ENCODE measurements around the gene MEGF11. TPM values are rescaled to one million over a fixed set of nuclear protein-coding genes. Genes with fewer than 3 reads are reported as not detected.
"Not testable (repeated sequence)": the region's sequence is repeated elsewhere in the genome, so short reads cannot be mapped to it uniquely, and the experiment has no call there.

Gene MEGF11
- total RNA-seq, 2 experiments from 2014 or later: not detected

DNA sequence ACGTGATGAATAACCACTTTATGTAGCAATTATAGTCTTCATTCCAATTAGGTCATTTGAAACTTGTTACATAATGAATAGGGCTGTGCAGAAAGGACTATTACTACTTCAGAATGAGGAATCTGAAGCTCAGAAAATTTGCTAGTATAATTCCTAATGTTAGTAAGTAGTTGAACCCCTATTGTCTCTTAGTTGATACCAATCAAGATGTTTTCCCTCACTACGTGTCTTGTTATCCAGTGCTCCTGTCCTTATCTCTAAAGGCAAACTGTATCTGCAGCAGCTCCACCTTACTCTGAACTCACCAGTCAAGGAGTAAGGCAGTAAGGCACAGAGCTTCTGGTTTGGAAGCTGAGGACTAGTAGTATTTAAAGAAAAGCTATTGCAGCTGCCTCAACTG lies 352.2 kb downstream of the MEGF11 start:
- DNase-seq: no peak
- CTCF ChIA-PET: interaction anchor here (1.4 kb wide), 1 partner anchor 31 kb away, joined by 4 read pairs; the partner anchor contains the start of gene RAB11A
- ATAC-seq: no peak
- no peaks in the 10 kb centered on the region for H3K9me3 Mint-ChIP-seq (ENCODE audit: low read depth)
- no peak overlapping the region for H3K27ac Mint-ChIP-seq
- H3K36me3 Mint-ChIP-seq: peaks cover 20% of the 10 kb centered on the region
- no peaks in the 10 kb centered on the region for H3K27me3 Mint-ChIP-seq
- no peak overlapping the region for H3K4me3 Mint-ChIP-seq
- H3K4me1 Mint-ChIP-seq: peaks cover 16% of the 10 kb centered on the region

DNA sequence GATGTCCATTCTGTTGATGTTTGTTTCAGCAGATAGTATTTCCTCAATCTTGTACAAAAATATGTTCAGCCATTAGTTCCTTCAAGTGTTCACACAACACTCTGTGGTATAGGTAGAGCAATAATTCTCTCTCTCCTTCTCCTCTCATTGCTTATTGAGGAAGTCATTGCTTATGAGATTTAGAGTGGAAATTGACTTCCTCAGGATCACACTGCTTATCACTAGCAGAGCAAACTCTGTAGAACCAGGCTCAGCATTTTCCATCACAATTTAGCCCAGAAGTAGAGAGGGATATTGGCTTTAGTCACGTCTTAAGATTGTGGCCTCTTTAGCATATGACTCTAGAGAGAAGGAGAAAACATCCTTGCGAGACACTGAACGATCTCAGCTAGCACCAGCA lies 353.1 kb downstream of the MEGF11 start:
- CTCF ChIA-PET: no interaction called here
- H3K9me3 Mint-ChIP-seq (ENCODE audit: low read depth): no peaks in the 10 kb centered on the region
- no peak overlapping the region for H3K27ac Mint-ChIP-seq
- H3K27me3 Mint-ChIP-seq: no peaks in the 10 kb centered on the region
- peaks cover 20% of the 10 kb centered on the region for H3K36me3 Mint-ChIP-seq
- no peak for DNase-seq
- peaks cover 16% of the 10 kb centered on the region for H3K4me1 Mint-ChIP-seq
- H3K4me3 Mint-ChIP-seq: no peak overlapping the region
- ATAC-seq: no peak

DNA sequence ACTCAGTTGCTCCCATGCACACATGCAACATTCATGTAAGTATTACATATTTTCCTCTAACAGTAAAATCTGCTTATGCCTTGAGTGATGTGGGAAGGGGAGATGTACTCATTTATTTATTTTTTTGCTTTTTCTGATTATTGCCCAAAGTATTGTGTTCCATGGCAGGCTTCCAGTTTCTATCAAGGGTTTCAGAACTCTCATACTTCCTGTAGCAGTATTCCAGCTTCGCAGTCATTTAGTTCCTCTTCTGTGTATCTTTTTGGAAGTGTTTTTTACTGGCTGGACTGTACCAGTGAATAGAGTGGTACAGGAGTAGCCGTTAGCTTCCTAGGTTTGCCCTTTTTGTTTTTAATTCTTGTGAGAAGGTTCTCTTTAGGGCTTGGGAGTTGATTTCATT lies 357.3 kb downstream of the MEGF11 start:
- Mint-ChIP-seq H3K27me3 (no peaks in the 10 kb centered on the region), H3K4me3 (no peak overlapping the region), H3K36me3 (peaks cover 28% of the 10 kb centered on the region), H3K27ac (no peak overlapping the region), H3K4me1 (peaks cover 2% of the 10 kb centered on the region), H3K9me3 (ENCODE audit: low read depth) (no peaks in the 10 kb centered on the region)
- ATAC-seq: no peak
- CTCF ChIA-PET: no interaction called here
- no peak for DNase-seq

DNA sequence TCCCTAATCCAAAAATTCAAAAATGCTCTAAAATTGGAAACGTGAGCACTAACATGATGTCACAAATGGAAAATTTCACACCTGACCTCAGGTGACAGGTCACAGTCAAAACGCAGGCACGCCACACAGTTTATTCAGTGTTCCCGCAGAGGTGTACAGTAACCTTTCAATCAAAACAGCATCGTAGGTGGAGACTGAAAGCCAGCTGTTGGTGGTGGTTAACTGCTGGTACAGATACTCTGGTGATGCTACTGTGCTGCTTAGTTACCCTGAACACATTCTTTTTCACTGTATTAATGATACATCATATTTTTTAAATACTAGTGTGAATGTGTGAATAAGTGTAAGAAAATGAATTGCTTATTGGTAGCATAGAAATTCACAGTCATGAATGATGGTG lies 360.5 kb downstream of the MEGF11 start:
- Mint-ChIP-seq H3K36me3 (peaks cover 38% of the 10 kb centered on the region), H3K27ac (no peak overlapping the region), H3K4me1 (peaks cover 23% of the 10 kb centered on the region), H3K9me3 (ENCODE audit: low read depth) (no peaks in the 10 kb centered on the region), H3K27me3 (no peaks in the 10 kb centered on the region), H3K4me3 (no peak overlapping the region)
- ATAC-seq (no peak), DNase-seq (no peak)
- CTCF ChIA-PET: no interaction called here

DNA sequence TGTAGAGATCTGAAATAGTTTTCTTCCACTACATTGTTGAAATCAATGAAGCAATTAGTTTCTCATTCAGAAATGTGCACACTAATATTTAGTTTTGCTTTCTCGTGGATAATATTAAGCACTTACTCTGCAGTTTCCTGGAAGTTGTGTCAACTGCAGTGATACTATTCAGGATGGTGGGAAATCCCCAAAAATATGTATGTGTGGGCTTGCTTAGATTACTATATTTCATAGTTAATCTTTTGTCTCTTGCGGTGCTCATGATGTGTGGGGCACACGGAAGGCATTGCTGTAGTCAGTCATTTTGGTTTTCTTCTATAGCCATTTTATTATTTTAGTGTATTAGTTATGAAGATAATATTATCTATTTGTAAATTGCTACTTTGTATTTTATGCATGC lies 364.6 kb downstream of the MEGF11 start:
- H3K27me3 Mint-ChIP-seq: no peaks in the 10 kb centered on the region
- H3K9me3 Mint-ChIP-seq (ENCODE audit: low read depth): no peaks in the 10 kb centered on the region
- no peak overlapping the region for H3K4me3 Mint-ChIP-seq
- H3K4me1 Mint-ChIP-seq: peaks cover 54% of the 10 kb centered on the region
- CTCF ChIA-PET: no interaction called here
- DNase-seq (no peak), ATAC-seq (peak; percentile 49)
- H3K36me3 Mint-ChIP-seq: peaks cover 56% of the 10 kb centered on the region
- H3K27ac Mint-ChIP-seq: peak overlapping the region; percentile 28

DNA sequence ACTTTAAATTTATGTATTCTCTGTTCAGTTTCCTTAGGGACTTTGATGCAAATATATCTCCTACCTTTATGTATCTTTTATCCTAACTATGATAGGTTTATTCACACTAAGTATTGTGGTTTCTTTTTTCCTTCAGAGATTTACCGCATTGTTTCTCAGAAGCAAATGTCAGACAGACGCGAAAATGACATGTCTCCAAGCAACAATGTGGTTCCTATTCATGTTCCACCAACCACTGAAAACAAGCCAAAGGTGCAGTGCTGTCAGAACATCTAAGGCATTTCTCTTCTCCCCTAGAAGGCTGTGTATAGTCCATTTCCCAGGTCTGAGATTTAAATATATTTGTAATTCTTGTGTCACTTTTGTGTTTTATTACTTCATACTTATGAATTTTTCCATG lies 366.0 kb downstream of the MEGF11 start:
- CTCF ChIA-PET: interaction anchor here (1.2 to 1.5 kb wide), 2 partner anchors 18 to 25 kb away, joined by 3 to 4 read pairs; partner anchors contain the start of gene RAB11A
- Mint-ChIP-seq H3K27ac (peak overlapping the region; percentile 79), H3K9me3 (ENCODE audit: low read depth) (no peaks in the 10 kb centered on the region), H3K4me3 (peak overlapping the region; percentile 8), H3K36me3 (peaks cover 62% of the 10 kb centered on the region), H3K4me1 (peaks cover 64% of the 10 kb centered on the region), H3K27me3 (no peaks in the 10 kb centered on the region)
- ATAC-seq (peak; percentile 91), DNase-seq (peak; percentile 79)

DNA sequence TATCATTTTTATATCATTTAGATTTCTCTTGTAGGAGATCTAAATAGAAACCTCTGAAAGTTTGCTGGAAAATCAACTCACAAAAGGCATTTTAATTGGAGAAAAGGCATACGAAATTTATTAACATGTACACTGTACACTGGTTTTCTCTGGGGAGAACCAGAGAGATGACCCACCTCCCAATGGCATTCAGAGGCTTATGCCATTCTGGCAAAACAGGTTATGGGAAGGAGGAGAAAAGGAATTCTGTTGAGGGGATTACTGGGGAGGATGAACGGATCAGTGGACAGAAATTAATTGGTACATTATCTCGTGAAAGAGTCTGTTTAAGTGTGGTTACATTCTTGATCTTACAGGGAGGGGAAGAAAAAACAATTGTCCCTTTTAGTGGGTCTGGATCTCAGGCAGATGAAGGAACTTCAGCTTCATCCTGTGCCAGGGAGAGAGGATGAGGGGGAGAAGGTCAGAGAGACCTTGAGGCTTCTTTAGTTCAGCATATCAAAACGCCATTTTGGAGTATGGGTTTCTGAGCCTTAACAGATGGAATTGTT lies 367.8 kb downstream of the MEGF11 start:
- no peaks in the 10 kb centered on the region for H3K9me3 Mint-ChIP-seq (ENCODE audit: low read depth)
- H3K4me1 Mint-ChIP-seq: peaks cover 75% of the 10 kb centered on the region
- CTCF ChIA-PET: no interaction called here
- H3K27me3 Mint-ChIP-seq: no peaks in the 10 kb centered on the region
- no peak for ATAC-seq
- no peak overlapping the region for H3K4me3 Mint-ChIP-seq
- peak overlapping the region; percentile 3 for H3K27ac Mint-ChIP-seq
- H3K36me3 Mint-ChIP-seq: peaks cover 61% of the 10 kb centered on the region
- no peak for DNase-seq

DNA sequence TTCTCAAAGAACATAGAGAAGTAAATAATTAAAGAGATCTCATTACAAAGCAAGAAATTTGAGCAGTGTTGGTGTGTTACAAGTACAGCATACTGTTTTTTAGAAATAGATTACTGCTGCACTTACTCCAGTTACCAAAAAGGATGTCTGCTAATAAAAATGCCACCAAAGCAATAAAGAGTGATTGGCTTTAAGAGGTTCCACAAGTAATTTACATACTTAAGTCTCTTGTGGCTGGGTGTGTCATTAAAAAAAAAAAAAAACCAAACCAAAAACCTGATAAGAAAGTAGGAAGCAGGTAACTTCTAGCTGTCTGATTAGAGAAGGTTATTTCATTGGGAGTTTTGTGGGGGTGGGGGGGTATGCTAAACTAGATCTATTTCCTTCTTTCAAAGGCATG lies 369.0 kb downstream of the MEGF11 start:
- CTCF ChIA-PET: interaction anchor here (0.6 kb wide), 1 partner anchor 81 kb away, joined by 3 read pairs; no protein-coding TSS in a partner anchor
- Mint-ChIP-seq H3K27ac (peak overlapping the region; percentile 28), H3K36me3 (peaks cover 64% of the 10 kb centered on the region), H3K4me1 (peaks cover 71% of the 10 kb centered on the region), H3K4me3 (no peak overlapping the region), H3K27me3 (no peaks in the 10 kb centered on the region), H3K9me3 (ENCODE audit: low read depth) (no peaks in the 10 kb centered on the region)
- ATAC-seq (no peak), DNase-seq (no peak)

DNA sequence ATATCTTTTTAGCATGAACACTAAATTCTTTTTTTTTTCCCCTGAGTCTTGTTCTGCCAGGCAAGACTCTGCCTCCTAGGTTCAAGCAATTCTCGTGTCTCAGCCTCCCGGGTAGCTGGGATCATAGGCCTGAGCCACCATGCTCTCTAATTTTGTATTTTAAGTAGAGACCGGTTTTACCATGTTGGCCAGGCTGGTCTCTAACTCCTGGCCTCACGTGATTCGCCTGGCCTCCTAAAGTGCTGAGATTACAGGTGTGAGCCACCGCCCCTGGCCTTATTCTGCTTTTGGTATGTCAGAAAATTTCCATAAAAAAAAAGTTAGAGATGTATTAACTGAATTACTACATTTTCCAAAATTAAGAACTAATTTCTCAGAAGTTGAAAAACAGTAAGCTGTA lies 370.0 kb downstream of the MEGF11 start:
- no peak overlapping the region for H3K27ac Mint-ChIP-seq
- H3K27me3 Mint-ChIP-seq: no peaks in the 10 kb centered on the region
- no peak overlapping the region for H3K4me3 Mint-ChIP-seq
- DNase-seq (no peak), ATAC-seq (no peak)
- peaks cover 62% of the 10 kb centered on the region for H3K4me1 Mint-ChIP-seq
- H3K9me3 Mint-ChIP-seq (ENCODE audit: low read depth): no peaks in the 10 kb centered on the region
- peaks cover 61% of the 10 kb centered on the region for H3K36me3 Mint-ChIP-seq
- CTCF ChIA-PET: no interaction called here

DNA sequence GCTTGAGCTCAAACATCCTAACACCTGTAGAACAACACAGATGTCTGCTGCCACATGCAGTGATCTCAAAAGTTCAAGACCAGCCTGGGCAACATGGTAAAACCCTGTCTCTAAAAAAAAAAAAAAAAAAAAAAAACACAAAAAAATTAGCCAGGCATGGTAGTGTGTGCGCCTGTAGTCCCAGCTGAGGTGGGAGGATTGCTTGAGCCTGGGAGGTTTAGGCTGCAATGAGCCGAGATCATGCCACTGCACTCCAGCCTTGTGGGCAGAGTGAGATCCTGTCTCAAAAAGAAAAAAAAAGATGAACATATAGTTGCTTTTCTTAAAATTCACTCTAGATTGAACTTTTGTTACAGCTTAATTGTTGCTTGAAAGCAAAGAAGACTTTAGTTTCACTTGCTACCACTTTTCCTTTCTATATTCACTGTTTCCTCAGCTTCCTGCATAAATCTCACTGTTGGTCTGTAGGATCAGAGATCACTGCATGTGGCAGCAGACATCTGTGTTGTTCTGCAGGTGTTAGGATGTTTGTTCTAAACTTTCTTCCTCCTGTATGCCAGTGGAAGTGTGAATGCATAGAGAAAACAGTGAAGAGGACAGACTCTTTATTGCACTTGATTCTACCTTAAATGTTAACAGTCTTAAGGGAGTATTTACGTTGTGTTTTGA lies 371.6 kb downstream of the MEGF11 start:
- Mint-ChIP-seq H3K27ac (peak overlapping the region; percentile 61), H3K4me1 (peaks cover 51% of the 10 kb centered on the region), H3K4me3 (peak overlapping the region; percentile 6), H3K9me3 (ENCODE audit: low read depth) (no peaks in the 10 kb centered on the region), H3K36me3 (peaks cover 55% of the 10 kb centered on the region), H3K27me3 (no peaks in the 10 kb centered on the region)
- CTCF ChIA-PET: interaction anchor here (0.6 to 1.6 kb wide), 4 partner anchors 12 to 67 kb away, joined by 3 to 10 read pairs (median 6); partner anchors contain the start of gene RAB11A
- DNase-seq (no peak), ATAC-seq (peak; percentile 39)

DNA sequence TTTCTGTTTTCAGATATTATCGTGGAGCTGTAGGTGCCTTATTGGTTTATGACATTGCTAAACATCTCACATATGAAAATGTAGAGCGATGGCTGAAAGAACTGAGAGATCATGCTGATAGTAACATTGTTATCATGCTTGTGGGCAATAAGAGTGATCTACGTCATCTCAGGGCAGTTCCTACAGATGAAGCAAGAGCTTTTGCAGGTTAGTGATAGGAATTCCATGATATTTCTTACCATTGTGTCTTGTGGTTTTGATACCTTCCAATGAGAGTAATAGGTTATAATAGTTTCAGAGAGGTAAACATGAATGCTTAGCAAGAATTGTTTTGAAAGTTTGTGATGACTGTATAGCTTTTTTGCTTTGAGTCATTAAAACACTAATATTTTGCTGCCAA lies 375.8 kb downstream of the MEGF11 start:
- Mint-ChIP-seq H3K9me3 (ENCODE audit: low read depth) (no peaks in the 10 kb centered on the region), H3K27ac (no peak overlapping the region), H3K4me1 (peaks cover 30% of the 10 kb centered on the region), H3K4me3 (no peak overlapping the region), H3K36me3 (peaks cover 38% of the 10 kb centered on the region), H3K27me3 (no peaks in the 10 kb centered on the region)
- DNase-seq (no peak), ATAC-seq (no peak)
- CTCF ChIA-PET: interaction anchor here (1.0 kb wide), 1 partner anchor 9 kb away, joined by 3 read pairs; the partner anchor contains the start of gene RAB11A

DNA sequence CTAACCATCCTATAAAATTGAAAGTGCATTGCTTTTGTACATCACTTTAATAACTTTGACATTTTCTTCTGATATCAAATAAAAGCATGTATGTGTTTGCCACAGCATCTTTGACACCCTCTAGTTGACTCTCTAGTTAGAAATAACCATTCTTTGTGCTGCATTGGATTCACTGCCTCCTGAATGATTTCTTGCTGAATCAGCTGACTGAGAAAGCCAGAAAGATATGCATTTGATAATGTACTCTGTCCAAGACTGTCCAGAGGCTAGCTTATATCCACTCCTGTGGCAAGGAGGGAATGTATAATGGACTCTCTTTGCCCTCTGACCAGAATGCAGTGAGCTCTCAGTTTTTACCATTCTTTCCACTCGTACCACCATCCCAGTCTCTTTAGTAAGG lies 378.1 kb downstream of the MEGF11 start:
- Mint-ChIP-seq H3K4me3 (no peak overlapping the region), H3K27ac (peak overlapping the region; percentile 1), H3K27me3 (no peaks in the 10 kb centered on the region), H3K4me1 (peaks cover 30% of the 10 kb centered on the region), H3K9me3 (ENCODE audit: low read depth) (no peaks in the 10 kb centered on the region), H3K36me3 (peaks cover 26% of the 10 kb centered on the region)
- CTCF ChIA-PET: no interaction called here
- no peak for DNase-seq
- no peak for ATAC-seq

DNA sequence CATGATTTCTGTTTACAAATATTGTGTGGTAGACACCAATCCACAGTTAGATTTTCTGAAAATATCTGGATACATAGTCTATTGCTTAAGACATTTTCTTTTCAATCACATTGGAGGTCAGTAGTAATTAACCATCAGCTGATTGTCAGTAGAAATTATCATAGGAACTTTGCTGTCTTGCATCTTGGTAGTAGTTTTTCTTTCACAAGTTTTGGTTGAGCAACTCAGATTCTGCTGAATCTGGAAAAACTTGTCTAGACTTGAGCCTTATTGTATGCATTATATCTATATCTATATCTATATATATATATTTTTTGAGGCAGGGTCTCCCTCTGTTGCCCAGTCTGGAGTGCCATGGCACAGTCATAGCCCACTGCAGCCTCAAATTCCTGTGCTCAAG lies 380.3 kb downstream of the MEGF11 start:
- Mint-ChIP-seq H3K4me3 (no peak overlapping the region), H3K27me3 (no peaks in the 10 kb centered on the region), H3K9me3 (ENCODE audit: low read depth) (no peaks in the 10 kb centered on the region), H3K27ac (no peak overlapping the region), H3K4me1 (peaks cover 38% of the 10 kb centered on the region), H3K36me3 (peaks cover 15% of the 10 kb centered on the region)
- CTCF ChIA-PET: no interaction called here
- ATAC-seq (no peak), DNase-seq (no peak)

DNA sequence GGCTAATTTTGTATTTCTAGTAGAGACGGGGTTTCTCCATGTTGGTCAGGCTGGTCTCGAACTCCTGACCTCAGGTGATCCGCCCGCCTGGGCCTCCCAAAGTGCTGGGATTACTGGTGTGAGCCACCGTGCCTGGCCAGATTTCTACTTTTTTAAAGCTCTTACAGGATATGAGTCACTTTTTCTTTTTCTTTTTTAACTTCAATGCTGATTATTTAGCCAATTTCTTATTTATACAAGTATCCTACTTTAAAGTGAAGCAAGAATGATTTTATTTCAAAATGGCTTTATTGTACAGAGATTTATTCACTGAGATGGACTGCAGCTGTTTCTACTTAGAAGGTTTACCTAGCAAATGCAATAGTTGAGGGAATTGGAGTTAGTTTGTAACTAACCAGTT lies 381.0 kb downstream of the MEGF11 start:
- CTCF ChIA-PET; ATAC-seq; DNase-seq; H3K9me3 Mint-ChIP-seq (ENCODE audit: low read depth); H3K27ac Mint-ChIP-seq; H3K27me3 Mint-ChIP-seq; H3K4me3 Mint-ChIP-seq: not testable (repeated sequence)
- Mint-ChIP-seq H3K36me3 (peaks cover 12% of the 10 kb centered on the region), H3K4me1 (peaks cover 36% of the 10 kb centered on the region)
